ENCODE results near the gene ANO10.
"Not testable (repeated sequence)": the region's sequence is repeated elsewhere in the genome, so short reads cannot be mapped to it uniquely, and the experiment has no call there.

ANO10 gene

GRCh38 chr3:43369404-43370292, 252.2 kb downstream of the ANO10 start:
- DNase-seq = peak in 1 of 2 donors; percentile 15

GRCh38 chr3:43366885-43367284, 254.9 kb downstream of the ANO10 start:
- no peak for DNase-seq

DNA sequence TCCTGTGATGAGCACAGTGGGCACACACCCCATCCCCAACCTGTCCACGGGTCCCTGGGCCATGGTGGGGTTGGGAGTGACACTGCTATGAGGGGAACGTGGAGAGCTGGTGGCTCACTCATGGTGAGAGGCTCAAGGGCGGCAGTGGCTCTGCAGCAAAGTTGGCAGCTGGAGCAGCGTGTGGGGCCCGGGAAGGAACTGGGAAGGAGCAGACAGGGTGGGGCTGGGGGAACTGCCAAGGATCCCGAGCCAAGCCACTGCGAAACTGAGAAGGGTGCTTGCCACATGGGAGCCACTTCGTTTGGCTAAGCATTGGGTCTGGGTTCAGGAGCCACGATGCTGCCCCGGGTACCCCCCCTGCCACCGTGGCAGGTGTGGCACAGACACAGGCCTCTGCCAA, 255.3 kb downstream of the ANO10 start:
- no peak for DNase-seq

- DNase-seq = no peak
Observed at GRCh38 chr3:43365601-43366305, 256.1 kb downstream of the ANO10 start.

GRCh38 chr3:43364926-43365325, 256.9 kb downstream of the ANO10 start:
- DNase-seq = no peak

DNA sequence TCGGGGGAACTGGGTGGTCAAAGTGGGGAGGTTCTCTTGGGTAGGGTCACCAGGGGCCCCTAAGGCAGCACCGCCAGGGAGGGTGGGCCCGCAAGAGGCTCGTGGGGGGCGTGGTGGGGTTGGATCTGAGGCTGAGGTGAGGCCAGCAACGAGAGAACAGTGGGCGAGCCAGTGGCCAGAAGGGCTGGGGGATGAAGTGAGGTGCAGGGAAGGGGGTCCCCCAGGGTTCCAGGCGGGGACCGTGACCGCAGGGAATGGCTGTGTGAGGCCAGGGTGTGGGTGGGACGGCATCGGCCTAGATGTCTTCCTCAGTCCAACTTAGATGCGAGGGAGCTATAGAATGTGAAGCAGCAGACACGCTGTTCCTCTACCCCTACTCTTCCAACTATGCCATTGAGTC, 257.3 kb downstream of the ANO10 start:
- DNase-seq = no peak

DNA sequence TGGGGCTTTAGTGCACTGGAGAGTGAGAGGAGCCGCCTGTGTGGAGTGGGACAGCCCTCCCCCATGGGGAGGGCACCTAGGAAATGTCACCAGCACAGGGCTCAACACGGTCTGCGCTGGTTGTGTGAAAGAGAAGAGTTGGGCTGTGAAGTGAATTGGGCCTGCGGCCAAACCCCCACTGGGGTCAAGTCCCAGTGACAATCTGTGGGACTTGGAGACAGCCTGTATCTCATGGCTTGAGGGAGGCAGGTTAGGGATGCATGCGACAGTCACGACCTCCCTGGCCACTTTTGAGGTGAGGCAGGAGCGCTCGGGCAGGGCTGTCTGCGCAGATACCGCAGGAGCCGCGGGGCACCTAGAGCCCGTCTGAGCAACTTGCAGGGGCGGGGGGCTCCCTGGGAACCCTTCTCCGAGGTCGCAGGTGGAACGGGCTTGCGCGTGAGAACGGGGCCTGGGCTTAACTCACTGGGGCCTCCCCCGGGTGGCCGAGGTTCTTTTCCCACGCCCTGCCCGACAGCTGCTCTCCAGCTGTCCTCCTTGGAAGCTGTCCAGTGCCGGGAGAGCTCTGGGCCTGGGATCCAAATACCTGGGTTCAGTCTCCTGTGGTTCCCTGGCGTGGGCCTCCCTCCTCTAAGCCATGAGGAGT, 258.1 kb downstream of the ANO10 start:
- DNase-seq = no peak

GRCh38 chr3:43362961-43363360, 258.9 kb downstream of the ANO10 start:
- DNase-seq = no peak

- DNase-seq = no peak
Observed at GRCh38 chr3:43362183-43362582, 259.6 kb downstream of the ANO10 start.

DNA sequence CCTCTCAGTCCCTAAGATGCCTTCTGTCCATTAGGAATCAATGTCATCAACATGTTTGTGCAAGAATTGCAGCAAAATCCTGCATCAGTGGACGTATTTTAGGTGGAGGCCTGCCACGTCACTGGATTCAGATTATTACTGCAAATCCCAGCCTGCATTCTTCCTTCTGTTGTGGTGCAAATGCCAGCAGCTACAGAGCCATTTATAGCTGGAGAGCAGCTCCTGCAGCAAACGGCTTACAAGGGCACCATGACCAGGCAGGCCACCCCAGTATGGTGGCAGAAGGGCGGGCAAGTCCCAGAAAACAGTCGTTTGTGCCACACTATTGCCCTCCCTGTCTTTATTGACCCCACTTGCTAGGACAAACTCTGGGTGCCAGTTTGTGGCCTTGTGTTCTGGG, 260.7 kb downstream of the ANO10 start:
- no peak for DNase-seq

- DNase-seq = not testable (repeated sequence)
Observed at GRCh38 chr3:43356033-43356432, 265.8 kb downstream of the ANO10 start.

DNA sequence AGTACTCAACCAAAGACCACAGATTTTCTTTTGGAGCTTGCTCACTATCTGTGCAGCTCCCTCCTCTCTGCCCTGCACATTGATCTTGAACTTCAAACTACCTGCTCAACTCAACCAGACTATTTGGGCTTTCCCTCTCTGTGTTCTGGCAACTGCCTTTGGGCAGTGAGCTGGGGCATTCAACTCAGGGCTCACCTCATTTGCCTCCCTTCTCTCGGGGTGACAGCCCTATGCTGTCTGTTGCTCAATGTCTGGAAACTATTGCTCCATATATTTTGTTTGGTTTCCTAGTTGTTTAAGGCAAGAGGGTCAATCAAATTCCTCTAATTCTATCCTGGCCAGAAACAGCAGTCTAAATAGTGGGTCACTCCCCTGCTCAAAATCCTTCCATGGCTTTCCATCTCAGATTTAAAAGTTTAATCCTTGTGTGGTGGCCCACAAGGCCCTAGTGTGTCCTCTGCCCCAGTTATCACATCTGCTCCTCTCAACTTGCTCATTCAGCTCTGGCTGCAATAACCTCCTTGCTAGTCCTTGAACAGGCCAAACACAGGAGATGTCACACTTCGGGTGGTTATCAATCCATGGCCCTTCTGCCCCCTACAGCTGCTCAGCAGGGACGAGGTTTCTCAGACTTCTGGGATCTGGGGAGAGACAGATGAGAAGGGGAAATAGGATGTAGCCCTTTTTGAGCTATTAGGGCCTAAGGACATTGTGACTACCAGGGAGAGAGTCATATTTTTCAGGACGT, 267.7 kb downstream of the ANO10 start:
- DNase-seq = no peak

DNA sequence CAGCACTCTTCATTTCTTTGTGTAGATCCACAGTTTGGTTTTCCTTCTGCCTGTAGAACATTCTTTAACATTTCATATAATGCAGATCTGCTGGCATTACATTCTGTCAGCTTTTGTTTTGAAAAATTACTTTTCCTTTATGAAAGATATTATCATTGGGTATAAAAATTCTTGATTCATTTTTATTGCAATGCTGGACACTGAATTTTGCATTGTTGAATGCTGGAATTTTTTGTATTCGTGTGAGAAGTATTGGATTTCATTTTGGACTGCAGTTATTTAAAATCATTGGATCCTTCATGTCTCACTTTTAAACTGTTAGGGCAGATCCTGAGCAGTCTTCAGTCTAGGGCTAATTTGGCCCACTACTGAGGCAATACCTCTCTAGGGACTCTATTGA, 268.4 kb downstream of the ANO10 start:
- no peak for DNase-seq

GRCh38 chr3:43349716-43350115, 272.1 kb downstream of the ANO10 start:
- DNase-seq = no peak

DNA sequence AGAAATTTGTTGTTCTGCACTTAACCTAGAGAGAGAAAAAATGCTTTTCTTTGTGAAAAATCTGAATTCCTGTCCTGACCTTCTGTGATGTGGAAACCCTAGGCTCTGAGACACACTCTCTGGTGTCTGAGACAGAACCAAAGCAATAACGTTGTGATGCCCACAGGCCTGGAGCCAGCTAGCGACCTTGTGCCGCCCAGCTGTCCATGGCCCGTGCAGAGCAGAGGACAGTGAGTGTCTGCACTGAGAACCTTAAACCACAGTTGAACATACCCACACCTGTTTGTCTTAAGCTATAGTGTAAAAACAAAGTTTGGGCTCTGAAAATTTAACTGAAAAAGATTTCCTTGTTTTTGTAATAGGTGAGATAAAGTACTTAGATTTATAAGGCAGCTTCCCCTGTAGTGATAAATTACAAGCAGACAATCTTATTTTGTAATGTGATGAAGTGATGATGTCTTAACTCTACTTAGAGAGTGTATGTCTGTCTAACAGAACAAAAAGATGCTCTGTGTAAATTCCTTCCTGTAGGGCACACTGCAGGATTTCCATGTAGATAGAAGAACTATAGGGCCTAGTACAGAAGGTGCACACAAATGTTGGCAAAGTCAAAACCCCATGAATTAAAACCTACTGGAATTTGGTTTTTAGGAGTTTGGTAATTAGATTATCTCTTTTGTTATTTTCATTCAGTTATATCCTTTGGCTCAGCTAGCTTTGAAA, 272.8 kb downstream of the ANO10 start:
- DNase-seq = no peak

DNA sequence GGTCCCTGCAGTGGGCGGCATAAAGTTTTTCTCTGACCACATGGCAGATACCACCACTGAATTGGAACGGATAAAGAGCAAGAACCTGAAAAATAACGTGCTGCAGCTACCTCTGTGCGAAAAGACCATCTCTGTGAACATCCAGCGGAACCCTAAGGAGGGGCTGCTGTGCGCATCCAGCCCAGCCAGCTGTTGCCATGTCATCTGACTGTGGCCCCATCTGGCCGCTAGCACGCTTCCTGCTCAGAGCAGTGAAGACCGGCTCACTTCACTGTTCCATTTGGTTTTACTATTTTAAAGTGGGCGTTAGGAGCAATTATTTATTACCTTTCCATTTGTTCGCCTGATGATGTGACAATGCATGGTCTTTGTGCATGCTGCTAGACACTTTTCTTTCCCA, 273.5 kb downstream of the ANO10 start:
- DNase-seq = no peak

DNA sequence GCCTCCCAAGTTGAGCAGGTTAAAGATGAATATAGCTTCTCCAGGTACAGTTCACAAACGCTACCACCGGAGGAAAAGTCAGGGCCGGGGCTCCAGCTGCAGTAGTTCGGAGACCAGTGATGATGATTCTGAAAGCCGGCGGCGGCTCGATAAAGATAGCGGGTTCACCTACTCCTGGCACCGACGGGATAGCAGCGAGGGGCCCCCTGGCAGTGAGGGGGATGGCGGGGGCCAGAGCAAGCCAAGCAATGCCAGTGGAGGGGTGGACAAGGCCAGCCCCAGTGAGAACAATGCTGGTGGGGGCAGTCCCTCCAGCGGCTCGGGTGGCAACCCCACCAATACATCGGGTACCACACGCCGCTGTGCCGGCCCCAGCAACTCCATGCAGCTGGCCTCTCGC, 274.0 kb downstream of the ANO10 start:
- DNase-seq = no peak

DNA sequence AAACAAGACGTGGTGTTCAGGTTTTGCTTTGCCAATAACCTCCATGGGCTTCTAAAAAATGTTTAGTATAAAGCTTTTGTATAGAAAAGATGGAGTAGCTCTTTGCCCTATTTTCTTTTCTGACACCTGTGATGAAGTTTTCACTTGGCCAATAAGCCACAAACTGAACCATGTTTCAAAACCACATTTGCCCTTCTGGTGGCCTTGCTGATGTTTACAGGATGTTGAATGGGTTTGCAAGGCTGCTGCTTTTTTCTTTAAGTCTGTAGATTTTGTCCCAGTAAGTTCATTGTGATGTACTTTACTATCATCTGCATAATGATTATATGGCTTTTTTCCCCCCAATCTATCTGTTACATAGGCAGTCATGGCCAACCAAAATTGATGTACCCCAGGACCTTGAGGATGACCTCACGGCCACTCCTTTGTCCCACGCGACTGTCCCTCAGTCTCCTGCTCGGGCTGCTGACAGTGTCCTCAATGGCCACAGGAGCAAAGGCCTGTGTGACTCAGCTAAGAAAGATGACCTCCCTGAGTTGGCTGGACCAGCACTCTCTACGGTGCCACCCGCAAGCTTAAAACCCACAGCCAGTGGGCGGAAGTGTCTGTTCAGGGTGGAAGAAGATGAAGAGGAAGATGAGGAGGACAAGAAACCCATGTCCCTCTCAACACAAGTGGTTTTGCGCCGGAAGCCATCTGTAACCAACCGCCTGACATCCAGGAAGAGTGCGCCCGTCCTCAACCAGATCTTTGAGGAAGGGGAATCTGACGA, 274.6 kb downstream of the ANO10 start:
- no peak for DNase-seq

- DNase-seq = no peak
Observed at GRCh38 chr3:43345877-43346276, 275.9 kb downstream of the ANO10 start.

- DNase-seq = no peak
Observed at GRCh38 chr3:43345246-43345645, 276.6 kb downstream of the ANO10 start.

DNA sequence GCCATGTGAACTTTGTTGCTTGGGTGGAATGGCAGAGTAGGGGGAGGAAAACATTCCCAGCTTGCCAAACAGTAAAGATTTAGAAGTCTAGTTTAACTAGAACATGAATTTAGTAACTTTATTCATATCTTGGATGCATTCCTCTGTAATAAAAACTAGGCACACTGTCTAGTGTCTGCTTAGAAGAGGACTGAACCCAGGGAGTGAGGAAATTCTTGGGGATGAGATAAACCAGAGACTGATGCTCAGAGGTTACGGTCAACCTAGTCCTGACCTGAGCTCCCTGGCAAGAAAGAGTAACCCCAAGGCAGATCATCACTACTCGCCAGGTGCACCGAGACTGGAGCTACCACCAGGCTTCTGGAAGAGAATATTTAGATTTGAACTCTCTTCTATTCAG, 277.3 kb downstream of the ANO10 start:
- DNase-seq = no peak

DNA sequence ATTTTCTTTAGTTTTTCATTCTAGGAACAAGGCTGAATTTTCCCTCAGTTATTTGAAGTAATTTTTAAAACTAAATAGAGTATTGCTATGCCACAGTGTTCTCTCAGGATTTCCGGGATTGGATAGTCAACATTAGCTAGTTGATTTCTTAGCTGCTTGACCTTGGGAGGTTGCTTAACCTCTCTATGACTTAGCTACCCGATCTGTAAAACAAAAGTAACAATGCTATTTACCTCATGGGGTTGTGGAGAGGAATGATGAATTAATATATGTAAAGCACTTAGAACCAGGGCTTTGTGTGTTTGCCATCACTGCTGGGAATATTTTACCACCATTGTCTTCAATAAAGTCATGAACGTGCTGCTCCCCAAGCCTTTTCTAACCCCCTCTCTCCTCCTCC, 278.0 kb downstream of the ANO10 start:
- no peak for DNase-seq

Data from bone marrow (tissue), 2 donors.